Skin of body (tissue), 1 donor: ENCODE measurements around the gene ACADS. TPM values are rescaled to one million over a fixed set of nuclear protein-coding genes. Genes with fewer than 3 reads are reported as not detected.

Source experiments
- total RNA-seq: library from RNA; depleted of rRNA; stranded (reverse); fragments of >200 nt; gene quantifications from one replicate; pipeline ENCODE4 v1.2.3, GENCODE V29; 2014

Gene ACADS
- total RNA-seq, 1 donor from 2014 or later: 12.3 TPM

Other genes starting within 250 kb of the ACADS start
- 226 TPM for gene DYNLL1, start 229.7 kb upstream of the ACADS start, total RNA-seq
- 30.5 TPM for gene COQ5, start 196.7 kb upstream of the ACADS start, total RNA-seq
- 127 TPM for gene RNF10, start 191.5 kb upstream of the ACADS start, total RNA-seq
- gene POP5, start 144.4 kb upstream of the ACADS start, total RNA-seq: 15.1 TPM
- gene CABP1, start 85.2 kb upstream of the ACADS start, total RNA-seq: 1.3 TPM
- gene MLEC, start 38.7 kb upstream of the ACADS start, total RNA-seq: 53.9 TPM
- gene UNC119B, start 15.4 kb upstream of the ACADS start, total RNA-seq: 15.5 TPM
- 28.5 TPM for gene SPPL3, start 178.5 kb downstream of the ACADS start, total RNA-seq